GM21526 (cell line): ENCODE measurements around the gene LEKR1.
"Not testable (repeated sequence)": the region's sequence is repeated elsewhere in the genome, so short reads cannot be mapped to it uniquely, and the experiment has no call there.

Experiments
- ATAC-seq: cut with Tn5 transposase; IDR thresholded peaks from one replicate; pipeline ENCODE4 v1.9.1; 2021; ENCODE audit warnings: moderate library complexity; ENCODE audit not compliant: unreplicated experiment, low FRiP score

LEKR1 gene

GRCh38 chr3:156826144-156826895, at the start of gene LEKR1:
Gene LEKR1, plus strand, starts transcription at chr3:156826353. Its CDS starts 2,977 bp downstream, at chr3:156829330.
- peak; percentile 86 for ATAC-seq

- ATAC-seq = no peak
These were observed 49.3 kb upstream of the LEKR1 start for GRCh38 chr3:156776871-156777270.

DNA sequence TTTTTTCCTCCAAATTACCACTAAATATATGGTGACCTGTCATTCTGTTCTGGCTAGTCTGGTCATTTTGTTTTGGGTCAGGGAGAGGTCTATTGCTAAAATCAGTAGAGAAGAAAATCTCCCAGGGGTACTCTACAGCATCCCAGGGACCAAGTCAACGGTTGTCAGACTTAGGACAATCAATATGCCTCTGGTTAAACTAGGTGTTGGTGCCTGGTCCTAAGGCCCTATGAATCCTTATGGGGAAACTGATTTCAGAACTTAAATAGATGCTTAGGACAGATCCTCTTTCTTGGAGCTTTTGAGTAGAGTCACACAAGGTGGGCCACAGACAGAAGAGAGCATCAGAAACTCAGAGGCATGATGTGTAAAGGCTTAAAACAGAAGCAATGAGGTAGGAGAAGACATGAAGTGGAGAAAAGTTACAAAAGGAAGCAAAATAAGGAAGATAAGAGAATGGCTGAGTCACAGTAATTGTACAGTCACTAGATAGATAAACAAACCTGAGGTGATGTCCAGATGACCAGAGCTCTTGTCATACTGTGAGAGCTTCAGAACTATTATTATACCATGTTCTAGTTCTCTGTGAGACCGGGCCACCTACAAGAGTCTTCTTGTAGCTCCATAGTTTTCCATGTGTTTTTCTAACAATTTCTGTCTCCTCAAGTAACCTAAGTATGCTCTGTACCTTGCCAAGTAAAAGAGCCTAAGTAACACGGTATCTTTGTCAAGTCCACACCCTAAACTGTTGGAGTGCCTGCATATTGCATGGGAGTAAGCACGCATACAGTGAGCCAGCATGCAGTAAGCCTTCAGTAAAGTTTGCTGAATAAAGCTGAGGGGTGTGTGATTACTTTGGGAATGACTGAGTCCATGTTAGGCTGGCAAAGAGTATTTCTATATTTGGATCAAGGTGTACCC, 44.6 kb upstream of the LEKR1 start:
- ATAC-seq = no peak

DNA sequence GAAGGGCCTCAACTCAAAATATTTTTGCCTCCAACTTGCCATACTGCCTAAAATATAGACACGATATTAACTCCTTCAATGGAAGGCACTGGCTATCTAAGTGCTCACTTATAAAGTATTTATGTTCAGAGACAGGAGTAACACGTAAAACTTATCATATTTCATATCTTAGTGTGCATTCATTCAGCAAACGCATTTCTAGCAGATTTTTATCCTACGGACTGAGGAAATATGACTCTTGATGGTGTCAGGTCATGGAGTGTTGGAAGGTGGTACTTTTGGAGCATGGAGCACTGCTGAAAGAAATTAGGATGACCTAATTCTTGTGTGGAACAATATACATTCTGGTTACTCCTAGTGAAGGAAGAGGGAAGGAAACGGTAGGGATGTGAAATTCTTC, 43.8 kb upstream of the LEKR1 start:
- ATAC-seq = no peak

DNA sequence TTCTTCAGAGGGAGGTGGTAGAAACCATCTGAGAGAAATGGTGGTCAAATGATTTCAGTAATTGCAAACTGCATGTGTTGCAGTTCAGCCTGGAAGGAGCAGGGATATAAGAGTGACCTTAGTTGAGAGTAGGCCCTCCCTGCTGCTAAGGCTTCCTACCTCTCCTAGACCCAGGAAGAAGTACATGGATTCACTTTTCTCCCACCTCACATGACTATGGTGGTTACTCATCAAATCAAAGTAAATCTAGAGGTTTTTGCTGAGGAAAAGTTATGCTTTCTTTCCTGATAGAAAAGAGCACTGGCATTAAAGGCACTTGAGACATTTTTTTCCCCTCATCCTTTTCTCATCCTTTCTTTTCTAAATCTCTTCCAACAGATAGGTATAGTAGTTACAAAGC, 43.2 kb upstream of the LEKR1 start:
- no peak for ATAC-seq

DNA sequence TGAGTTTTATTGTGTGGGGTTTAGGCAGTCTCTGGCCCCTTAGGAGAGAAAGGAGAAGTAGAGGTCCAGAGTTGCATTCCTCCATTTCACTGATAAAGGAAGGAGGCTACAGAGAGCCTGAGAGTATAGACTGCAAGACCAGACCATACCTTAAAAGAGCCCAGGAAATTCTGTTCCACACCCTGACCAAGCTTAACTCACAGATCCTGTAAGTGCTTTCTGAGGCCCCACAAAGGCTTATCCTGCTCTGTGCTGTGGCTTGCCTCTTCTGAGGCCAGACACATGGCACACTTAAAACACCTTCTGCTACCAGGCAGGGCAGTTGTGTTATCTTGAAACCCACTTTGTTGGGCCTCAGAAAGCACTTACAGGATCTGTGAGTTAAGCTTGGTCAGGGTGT, 39.2 kb upstream of the LEKR1 start:
- no peak for ATAC-seq

DNA sequence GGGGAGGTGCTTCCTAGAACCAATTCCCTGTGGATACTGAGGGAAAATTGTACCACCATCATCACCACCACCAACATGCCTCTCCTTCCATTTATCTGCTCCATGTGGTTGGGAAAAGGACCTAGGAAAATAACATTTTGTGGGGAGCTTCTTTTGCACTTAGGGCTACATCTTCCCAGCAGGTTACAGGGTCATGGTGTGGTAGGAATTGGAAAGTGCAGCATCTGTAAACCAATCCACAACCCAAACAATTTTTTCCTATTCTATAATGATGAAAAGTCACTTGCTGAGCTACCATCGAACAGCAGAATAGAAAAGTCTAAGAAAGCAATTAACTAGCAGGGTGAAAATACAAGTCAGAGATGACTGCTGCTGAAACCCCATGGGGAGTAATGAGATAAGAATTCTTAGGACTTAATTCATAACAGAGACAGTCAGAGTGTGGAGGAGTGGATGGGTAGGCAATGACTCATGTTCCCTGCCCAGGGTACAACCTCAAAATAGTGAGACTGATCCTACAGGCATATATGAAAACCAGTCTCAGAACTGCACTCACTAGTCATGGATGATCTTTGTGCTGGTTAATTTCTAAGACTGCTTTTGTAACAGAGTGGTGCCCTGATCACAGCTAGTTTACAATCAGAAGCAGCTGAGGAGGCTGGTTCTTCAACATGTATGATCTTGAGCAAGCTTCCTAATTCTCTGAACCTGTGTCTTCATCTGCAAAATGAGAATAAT, 38.1 kb upstream of the LEKR1 start:
- ATAC-seq = peak; percentile 65

DNA sequence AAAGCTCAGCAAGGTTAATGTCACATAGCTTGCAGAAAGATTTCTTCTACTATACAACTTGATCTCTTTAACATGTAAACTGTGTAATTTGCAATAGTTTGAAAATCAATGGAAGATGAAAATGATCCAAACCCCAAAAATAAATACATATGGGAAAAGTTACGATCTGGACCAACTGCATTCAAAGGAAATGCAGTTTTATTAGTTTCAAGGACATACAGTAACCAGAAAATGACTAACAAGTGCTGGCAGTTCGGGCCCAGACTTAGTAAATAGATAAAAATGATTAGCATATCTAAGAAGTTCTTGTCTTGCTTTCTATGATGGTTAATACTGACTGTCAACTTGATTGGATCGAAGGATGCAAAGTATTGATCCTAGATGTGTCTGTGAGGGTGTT, 37.3 kb upstream of the LEKR1 start:
- ATAC-seq = no peak

- no peak for ATAC-seq
These were observed 36.0 kb upstream of the LEKR1 start for GRCh38 chr3:156790156-156790555.

DNA sequence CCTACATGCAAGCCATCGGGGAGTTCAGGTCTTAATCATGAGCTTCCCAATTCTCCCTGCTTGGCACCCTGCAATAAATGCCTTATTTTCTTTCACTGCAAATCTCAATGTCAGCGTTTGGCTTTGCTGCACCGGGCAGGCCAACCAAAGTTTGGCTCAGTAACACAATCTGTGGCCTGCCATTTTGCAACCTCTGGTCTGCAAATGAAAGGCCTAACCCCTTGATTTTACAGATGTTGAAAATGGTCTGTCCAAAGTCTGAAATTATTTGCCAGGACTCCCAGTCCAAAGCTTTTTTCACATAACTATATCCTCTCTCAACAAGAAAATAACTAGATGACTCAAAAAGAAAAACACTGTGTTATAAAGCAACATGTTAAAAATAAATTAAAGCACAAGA, 34.0 kb upstream of the LEKR1 start:
- no peak for ATAC-seq

DNA sequence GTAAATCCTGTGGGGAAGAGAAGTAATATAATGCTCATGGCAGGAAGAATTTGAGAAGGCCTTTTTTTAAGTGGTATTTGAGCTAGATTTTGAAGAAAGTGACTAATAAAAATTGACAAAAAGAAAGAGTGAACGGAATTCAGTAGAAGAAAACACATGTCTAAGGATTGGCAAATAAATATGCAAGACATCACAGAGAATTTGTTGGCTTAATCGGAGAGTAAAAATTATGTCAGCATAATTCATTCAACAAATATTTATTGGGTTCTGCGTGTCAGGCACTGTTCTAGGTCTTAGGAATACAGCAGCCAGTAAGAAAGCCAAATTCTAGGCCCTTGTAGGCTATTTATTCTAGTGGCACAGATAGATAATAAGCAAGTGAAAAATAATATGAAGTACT, 33.6 kb upstream of the LEKR1 start:
- no peak for ATAC-seq

GRCh38 chr3:156792945-156793344, 33.2 kb upstream of the LEKR1 start:
- ATAC-seq = no peak

- no peak for ATAC-seq
These were observed 32.8 kb upstream of the LEKR1 start for GRCh38 chr3:156793400-156793799.

- no peak for ATAC-seq
These were observed 32.3 kb upstream of the LEKR1 start for GRCh38 chr3:156793851-156794250.

DNA sequence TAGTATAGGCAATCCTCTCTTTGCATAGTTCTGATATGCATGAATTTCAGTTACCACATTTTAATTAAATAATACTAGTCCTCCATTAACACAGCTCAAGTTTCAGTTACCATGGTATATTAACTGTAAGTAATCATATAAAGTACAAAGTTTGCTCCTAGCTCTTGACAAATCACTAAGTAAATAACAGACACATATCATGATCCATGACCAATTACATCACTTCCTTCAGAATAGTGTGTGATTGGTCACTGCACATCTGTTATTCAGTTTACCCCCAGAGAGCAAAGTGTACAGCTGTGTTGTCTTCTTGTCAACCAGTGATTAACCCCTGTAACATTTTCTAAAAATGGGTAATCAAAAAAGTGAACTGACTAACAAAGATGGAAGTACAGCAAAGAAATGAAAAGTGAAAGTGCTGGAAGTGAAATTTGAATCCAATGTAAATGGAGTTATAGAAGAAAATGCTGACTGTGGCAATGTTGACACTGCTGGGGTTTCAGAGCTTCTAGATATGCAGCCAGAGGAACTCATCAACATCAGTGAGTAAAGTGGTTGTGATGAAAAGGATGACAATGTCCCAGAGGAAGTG, 30.2 kb upstream of the LEKR1 start:
- ATAC-seq = no peak

GRCh38 chr3:156797368-156797767, 28.8 kb upstream of the LEKR1 start:
- no peak for ATAC-seq

DNA sequence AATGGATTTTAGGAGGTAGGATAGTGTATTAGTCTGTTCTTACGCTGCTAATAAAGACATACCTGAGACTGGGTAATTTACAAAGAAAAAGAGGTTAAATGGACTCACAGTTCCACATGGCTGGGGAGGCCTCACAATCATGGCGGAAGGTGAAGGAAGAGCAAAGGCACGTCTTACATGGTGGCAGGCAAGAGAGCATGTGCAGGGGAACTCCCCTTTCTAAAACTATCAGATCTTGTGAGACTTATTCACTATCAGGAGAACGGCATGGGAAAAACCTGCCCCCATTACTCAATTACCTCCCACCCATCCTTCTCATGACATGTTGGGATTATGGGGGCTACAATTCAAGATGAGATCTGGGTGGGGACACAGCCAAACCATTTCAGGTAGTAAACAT, 25.9 kb upstream of the LEKR1 start:
- ATAC-seq = not testable (repeated sequence)

DNA sequence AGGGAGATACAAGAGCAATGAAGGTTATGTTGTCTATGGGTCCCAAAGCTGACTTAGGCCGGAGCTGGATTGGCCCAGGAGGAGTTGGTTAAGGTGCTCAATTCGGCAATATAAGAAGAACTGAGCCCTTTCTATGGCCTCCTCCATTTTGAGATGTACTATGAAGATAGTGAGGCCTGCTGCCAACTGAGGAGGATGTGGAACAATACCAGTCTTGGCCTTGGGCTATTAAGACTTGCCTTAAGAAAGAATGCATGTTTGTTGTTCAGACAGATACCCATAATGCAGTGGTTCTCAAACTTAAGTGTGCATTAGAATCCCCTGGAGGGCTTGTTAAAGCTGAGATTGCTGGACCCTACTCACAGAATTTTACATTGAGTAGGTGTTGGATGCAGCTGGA, 24.4 kb upstream of the LEKR1 start:
- no peak for ATAC-seq

GRCh38 chr3:156802821-156803606, 23.1 kb upstream of the LEKR1 start:
- ATAC-seq = no peak
